Measurements from ENCODE around the gene FXYD3.

FXYD3 gene

DNA sequence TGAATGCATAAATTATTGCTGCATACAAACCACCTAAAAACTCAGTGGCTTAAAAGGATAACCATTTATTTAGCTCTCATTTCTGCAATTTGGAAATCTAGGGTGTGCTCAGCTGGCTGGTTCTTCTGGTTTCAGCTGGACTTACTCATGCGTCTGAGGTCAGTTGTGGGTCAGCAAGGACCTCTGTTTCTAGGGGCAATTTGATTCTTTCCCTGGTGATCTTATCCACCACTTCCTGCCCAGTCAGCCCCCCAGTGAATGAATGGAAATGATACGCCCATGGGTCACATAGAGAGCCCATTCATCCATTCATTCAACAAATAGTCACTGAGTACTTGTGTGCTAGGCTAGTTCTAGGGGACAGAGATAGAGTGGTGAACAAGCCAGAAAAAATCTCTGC, 48.8 kb downstream of the FXYD3 start:
- ATAC-seq, result no peak

DNA sequence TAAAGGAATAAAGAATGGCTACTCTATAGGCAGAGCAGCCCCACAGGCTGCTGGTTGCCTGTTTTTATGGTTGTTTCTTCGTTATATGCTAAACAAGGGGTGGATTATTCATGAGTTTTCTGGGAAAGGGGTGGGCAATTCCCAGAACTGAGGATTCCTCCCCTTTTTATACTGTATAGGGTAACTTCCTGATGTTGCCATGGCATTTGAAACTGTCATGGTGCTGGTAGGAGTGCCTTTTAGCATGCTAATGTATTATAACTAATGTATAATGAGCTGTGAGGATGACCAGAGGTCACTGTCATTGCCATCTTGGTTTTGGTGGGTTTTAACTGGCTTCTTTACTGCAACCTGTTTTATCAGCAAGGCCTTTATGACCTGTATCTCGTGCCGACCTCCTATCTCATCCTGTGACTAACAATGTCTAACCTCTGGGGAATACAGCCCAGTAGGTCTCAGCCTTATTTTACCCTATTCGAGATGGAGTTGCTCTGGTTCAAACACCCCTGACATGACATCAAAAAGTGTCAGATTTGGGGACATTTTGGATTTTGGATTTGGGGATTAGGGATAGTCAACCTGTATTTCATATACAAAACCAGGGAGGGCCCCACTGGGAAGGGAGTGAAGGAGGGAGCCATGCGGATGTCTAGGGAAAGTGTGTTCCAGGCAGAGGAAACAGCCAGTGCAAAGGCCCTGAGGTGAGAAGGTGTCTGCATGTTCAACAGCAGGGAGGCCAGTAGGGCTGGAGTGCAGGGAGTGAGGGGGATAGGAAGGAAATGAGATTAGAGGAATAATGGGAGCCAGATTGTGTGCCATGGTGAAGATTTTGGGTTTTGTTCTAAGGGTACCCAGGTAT, 49.8 kb downstream of the FXYD3 start:
- ATAC-seq, result no peak

DNA sequence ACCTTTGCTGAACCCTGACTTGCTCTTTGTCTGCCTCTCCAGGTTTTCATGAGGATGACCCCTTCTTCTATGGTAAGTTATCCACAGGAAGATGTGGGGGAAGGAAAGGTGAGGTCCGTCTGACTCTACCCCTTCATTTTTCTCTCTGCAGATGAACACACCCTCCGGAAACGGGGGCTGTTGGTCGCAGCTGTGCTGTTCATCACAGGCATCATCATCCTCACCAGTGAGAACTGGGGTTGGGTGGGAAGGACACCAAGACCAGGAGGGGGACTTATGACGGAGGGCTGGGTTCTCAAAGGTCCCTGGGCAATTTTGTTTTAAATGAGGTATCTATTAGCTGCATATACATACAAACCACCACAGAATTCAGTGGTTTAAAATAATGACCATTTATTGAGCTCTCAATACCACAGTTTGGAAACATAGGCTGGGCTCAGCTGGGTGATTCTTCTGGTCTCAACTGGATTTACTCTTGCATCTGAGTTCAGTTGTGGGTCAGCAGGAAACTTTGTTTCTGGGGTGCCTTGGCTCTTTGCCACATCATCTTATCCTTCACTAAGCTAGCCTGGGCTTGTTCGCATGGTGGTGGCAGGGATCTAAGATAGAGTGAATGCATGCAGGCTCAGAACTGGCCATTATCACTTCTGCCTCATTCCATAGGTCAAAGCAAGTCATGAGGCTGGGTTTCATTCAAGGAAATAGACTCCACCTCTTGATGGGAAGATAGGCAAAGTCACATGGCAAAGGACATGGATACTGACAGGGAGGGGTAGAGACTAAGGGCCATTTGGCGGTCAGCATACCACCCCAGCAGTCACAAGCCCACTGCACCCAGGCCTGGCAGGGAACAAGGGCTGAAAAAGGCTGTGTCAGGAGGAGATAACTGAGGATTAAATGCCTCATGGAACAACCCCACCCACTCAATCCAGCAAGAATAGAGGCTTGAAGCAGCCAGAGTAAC, 50.8 kb downstream of the FXYD3 start:
- ATAC-seq, result no peak

DNA sequence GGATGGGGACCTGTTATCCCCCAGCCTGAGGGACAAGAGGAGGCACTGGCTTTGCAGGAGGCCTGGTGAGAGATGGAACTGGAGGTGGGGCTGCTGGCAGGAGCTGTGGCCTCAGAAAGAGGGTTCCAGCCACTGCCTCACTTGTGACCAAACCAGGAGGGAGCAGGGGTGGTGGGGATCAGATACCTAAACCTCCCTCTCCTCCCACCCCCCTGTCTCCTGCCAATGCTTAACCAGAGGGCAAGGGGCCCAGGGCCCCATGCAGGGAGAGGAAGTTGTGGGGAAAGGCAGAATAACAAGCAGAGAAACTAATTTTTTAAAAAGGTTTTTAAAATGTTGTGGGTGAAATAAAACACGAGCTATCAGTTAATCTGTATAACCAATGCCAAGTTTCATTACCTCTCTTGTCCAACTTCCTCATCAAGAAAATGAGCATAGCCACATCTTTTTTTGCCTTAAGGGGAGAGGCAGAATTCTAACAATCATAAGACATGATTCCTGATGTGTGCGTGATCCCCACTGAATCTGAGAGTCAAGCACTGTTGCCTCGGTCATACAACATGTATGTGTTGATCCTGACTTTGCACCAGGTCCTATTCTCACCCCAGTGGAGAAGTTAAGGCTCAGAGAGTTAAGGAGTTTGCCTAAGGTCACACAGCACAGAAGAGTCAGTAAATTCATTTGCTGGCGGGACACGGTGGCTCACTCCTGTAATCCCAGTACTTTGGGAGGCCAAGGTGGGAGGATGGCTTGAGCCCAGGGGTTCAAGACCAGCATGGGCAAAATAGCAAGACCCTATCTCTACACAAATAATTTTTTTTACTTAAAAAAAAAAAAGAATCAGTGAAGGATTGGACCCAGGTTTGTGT, 51.9 kb downstream of the FXYD3 start:
- ATAC-seq, result peak in 1 of 2 donors; percentile 12

DNA sequence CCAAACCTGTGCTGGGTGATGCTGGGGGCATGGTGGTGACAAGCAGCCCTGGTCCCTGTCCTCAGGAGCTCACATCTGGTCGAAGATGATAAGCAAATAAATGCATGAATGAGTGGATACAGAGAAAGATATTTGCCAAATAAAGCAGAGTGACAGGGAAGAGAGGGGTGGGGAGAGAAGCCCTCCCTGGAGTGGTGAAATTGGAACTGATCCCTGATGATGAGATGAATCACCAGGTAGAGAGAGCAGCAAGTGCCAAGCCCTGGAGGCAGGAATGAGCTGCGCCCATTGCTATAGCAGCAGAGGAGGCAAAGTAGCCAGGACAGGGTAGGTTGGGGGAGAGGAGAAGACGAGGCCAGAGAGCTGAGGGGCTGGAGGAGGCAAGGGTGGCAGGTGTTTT, 52.6 kb downstream of the FXYD3 start:
- ATAC-seq, result no peak

DNA sequence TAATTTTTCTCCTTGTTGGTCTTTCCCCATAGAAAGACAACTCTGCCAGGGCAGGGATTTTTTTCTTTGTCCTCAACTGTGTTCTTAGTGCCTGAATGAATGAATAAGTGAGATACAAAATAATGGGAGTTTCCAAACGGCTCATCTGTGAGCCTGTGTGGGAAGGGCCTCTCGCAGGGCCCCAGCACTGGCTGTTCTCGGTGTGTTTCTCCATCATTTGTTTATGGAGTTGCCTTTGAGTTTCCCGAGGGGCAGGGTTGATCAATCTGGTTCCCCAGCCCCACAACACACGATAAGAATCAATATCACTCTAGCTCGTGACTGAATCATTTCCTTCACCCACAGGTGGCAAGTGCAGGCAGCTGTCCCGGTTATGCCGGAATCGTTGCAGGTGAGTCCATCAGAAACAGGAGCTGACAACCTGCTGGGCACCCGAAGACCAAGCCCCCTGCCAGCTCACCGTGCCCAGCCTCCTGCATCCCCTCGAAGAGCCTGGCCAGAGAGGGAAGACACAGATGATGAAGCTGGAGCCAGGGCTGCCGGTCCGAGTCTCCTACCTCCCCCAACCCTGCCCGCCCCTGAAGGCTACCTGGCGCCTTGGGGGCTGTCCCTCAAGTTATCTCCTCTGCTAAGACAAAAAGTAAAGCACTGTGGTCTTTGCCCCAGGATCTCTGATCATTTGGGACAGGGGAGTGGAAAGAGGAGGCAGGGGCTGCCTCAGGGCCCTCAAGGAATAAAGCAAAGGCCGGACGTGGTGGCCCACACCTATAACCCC, 53.8 kb downstream of the FXYD3 start:
- ATAC-seq, result peak in 1 of 2 donors; percentile 63

DNA sequence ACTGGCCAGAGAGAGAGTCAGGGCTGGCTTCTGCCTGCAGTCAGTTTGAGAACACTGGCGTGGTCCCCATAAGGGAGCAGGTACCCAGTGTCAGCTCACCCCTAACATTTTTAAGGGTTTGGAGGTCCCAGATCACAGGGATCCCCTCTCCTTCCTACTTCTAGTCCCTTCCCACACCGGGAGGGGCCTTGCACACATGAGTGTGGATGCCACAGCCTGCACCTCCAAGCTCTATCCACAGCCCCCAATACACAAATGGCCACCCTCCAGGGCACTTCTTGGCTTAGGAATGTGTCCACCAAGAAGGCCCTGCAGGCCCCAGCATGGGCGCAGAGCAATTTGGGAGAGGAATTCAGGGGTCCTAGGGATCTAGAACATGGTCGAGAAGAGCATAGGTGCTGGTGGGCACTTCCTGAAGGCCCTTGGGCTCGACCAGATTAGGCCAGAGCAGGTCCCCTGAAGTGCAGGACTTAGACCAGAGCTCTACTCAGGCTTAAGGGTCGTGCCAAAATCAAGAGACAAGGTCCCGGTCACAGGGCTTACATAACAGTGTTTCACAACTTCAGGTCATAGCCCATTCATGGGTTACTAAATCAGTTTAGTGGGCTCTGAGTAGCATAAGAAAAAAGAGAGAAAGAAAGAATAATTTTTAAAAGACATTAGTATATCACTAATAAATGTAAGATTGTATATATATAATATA, 54.9 kb downstream of the FXYD3 start:
- no peak for ATAC-seq

DNA sequence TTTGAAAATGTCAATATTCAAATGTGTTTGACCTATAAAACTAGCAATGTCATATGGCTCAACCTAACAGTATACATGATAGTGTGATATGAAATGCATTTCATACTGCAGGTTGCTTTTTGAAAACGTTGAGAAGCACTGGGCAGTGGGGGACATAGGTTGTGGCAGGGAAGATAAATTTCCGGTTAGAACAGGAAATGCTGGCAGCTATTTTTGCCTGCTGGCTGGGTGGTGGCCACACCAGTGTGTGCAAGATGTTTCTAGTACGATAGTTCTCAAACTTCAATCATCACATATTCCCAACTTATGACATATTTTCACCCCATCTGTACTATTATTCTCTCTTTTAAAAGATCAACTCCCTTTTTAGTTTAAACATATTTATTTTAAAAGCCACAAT, 56.1 kb downstream of the FXYD3 start:
- no peak for ATAC-seq

Measured in activated CD4-positive, CD25-positive, alpha-beta regulatory T cell treated with anti-CD3 and anti-CD28 coated beads, Interleukin-2, amount 50 U/mL, for 24 hours (primary cell).